Astrocyte (in vitro differentiated cells and primary cell): ENCODE results near the gene CD200R1L. TPM values are rescaled to one million over a fixed set of nuclear protein-coding genes. Genes with fewer than 3 reads are reported as not detected.

Experiments
- DNase-seq: peaks from one replicate; pipeline ENCODE4 v3.0.0-alpha.2; 2010; ENCODE audit warnings: low read depth
- FAIRE-seq: peaks from 2 replicates; lab custom pipeline; 2011; peaks lifted over from hg19 to GRCh38; lab: Jason Lieb, UNC
- H2AFZ ChIP-seq: 2 replicates; pipeline ENCODE4 v1.6.0; 2012; ENCODE audit warnings: low read depth, low read length, inconsistent platforms
- H3K27ac ChIP-seq: 2 replicates; pipeline ENCODE4 v1.5.1; 2011; ENCODE audit warnings: low read depth, low read length, inconsistent platforms
- H3K27me3 ChIP-seq: 2 replicates; pipeline ENCODE4 v1.6.0; 2011; ENCODE audit warnings: low read length, inconsistent platforms; ENCODE audit not compliant: insufficient read depth
- H3K36me3 ChIP-seq: 2 replicates; pipeline ENCODE4 v1.5.1; 2011; ENCODE audit warnings: low read length, inconsistent platforms; ENCODE audit not compliant: insufficient read depth
- H3K4me1 ChIP-seq: 2 replicates; pipeline ENCODE4 v1.5.1; 2011; ENCODE audit warnings: low read length, inconsistent platforms; ENCODE audit not compliant: insufficient read depth
- H3K4me2 ChIP-seq: 2 replicates; pipeline ENCODE4 v1.6.0; 2012; ENCODE audit warnings: low read length, inconsistent platforms
- H3K4me3 ChIP-seq: 2 replicates; pipeline ENCODE4 v1.5.1; 2011; ENCODE audit warnings: low read depth, mild to moderate bottlenecking, low read length, inconsistent platforms; ENCODE audit not compliant: insufficient read depth
- H3K79me2 ChIP-seq: 2 replicates; pipeline ENCODE4 v1.6.0; 2012; ENCODE audit warnings: mild to moderate bottlenecking, low read length, inconsistent platforms; ENCODE audit not compliant: insufficient read depth
- H3K9ac ChIP-seq: 2 replicates; pipeline ENCODE4 v1.6.0; 2012; ENCODE audit warnings: mild to moderate bottlenecking, low read length, inconsistent platforms
- H3K9me3 ChIP-seq: 2 replicates; pipeline ENCODE4 v1.5.1; 2012; ENCODE audit warnings: low read depth, mild to moderate bottlenecking, low read length, inconsistent platforms; ENCODE audit not compliant: insufficient read depth
- H4K20me1 ChIP-seq: 2 replicates; pipeline ENCODE4 v1.6.0; 2012; ENCODE audit warnings: low read length, inconsistent platforms; ENCODE audit not compliant: insufficient read depth
- H3K27ac Mint-ChIP-seq: one replicate; pipeline ENCODE4 v1.8.0; 2021; ENCODE audit warnings: mild to moderate bottlenecking, mixed read lengths; ENCODE audit not compliant: unreplicated experiment
- H3K27me3 Mint-ChIP-seq: one replicate; pipeline ENCODE4 v1.8.0; 2021; ENCODE audit warnings: low read depth, mixed read lengths; ENCODE audit not compliant: unreplicated experiment
- H3K36me3 Mint-ChIP-seq: one replicate; pipeline ENCODE4 v1.8.0; 2021; ENCODE audit warnings: low read depth, mixed read lengths; ENCODE audit not compliant: unreplicated experiment
- H3K4me1 Mint-ChIP-seq: one replicate; pipeline ENCODE4 v1.8.0; 2021; ENCODE audit warnings: low read depth, mixed read lengths; ENCODE audit not compliant: unreplicated experiment
- H3K4me3 Mint-ChIP-seq: one replicate; pipeline ENCODE4 v1.8.0; 2021; ENCODE audit warnings: mild to moderate bottlenecking, moderate library complexity, mixed read lengths; ENCODE audit not compliant: unreplicated experiment
- H3K9me3 Mint-ChIP-seq: one replicate; pipeline ENCODE4 v1.8.0; 2021; ENCODE audit warnings: mild to moderate bottlenecking, mixed read lengths; ENCODE audit not compliant: unreplicated experiment
- EZH2 ChIP-seq: IDR thresholded peaks from 2 replicates; pipeline ENCODE4 v1.6.1; 2012; ENCODE audit warnings: mild to moderate bottlenecking, low read length, inconsistent platforms; ENCODE audit not compliant: insufficient read depth
- total RNA-seq: library from RNA; stranded (reverse); gene quantifications from 2 replicates; pipeline ENCODE4 v1.2.1, GENCODE V29; 2021
- TF ChIP-seq, protein P1 (sequence below): IDR thresholded peaks from 2 replicates; pipeline ENCODE4 v1.5.1; 2011; ENCODE audit warnings: low read depth, mild to moderate bottlenecking, inconsistent platforms, low read length, moderate library complexity; ENCODE audit not compliant: insufficient read depth

CD200R1L gene
- total RNA-seq, 1 donor from 2014 or later: not detected

DNA sequence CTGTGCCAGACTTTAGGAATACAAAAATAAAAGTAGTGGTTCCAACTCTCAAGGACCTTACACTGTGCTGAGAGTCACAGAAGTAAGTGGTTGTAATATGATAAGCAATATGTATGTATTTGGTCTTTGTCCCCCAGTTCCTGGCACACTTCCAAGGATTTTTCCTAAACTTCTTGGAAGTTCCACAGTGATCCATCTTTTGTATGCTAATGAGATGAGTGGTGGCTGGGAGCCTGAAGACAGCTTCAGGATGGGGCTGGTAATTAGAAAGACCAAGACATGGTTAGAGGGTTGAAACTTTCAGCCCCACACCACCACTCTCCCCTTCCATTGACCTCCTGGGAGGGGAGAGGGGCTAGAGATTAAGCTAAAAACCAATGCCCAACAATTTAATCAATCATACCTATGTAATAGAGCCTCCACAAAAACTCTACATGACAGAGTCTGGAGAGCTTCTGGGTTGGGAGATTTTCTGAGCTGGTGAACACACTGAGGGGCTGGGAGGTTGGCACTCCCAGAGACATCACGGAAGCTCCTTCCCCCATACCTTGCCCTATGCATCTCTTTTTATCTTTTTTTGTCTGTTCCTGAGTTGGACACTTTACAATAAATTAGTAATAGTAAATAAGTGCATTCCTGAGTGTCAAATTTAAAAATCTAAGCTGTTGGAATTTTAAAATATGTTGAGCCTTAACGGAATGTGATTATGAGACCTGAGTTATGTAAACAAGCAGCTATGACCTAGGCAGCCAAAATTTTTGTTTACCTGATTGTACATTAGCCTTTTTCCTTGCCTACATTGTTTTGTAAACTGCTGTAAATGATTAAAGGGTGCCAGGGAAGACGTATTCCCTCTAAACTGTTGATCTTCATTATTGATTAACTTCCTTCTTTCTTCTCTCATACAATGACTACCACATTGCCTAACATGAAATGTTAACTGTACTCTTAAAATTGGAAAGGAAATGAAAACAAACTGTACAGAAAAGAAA, 24.3 kb downstream of the CD200R1L start:
- TF ChIP-seq, protein P1, sequence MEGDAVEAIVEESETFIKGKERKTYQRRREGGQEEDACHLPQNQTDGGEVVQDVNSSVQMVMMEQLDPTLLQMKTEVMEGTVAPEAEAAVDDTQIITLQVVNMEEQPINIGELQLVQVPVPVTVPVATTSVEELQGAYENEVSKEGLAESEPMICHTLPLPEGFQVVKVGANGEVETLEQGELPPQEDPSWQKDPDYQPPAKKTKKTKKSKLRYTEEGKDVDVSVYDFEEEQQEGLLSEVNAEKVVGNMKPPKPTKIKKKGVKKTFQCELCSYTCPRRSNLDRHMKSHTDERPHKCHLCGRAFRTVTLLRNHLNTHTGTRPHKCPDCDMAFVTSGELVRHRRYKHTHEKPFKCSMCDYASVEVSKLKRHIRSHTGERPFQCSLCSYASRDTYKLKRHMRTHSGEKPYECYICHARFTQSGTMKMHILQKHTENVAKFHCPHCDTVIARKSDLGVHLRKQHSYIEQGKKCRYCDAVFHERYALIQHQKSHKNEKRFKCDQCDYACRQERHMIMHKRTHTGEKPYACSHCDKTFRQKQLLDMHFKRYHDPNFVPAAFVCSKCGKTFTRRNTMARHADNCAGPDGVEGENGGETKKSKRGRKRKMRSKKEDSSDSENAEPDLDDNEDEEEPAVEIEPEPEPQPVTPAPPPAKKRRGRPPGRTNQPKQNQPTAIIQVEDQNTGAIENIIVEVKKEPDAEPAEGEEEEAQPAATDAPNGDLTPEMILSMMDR: no peak
- TF ChIP-seq EZH2: no peak
- peaks cover 3% of the 10 kb centered on the region for H3K9me3 Mint-ChIP-seq
- Histone ChIP-seq H2AFZ (no peak overlapping the region), H3K79me2 (no peaks in the 10 kb centered on the region), H3K9ac (no peak overlapping the region), H3K27ac (no peak overlapping the region), H4K20me1 (no peaks in the 10 kb centered on the region), H3K9me3 (no peaks in the 10 kb centered on the region), H3K4me2 (no peak overlapping the region), H3K36me3 (no peaks in the 10 kb centered on the region), H3K4me1 (no peaks in the 10 kb centered on the region), H3K27me3 (no peaks in the 10 kb centered on the region), H3K4me3 (no peak overlapping the region)
- DNase-seq: no peak
- no peak overlapping the region for H3K27ac Mint-ChIP-seq
- H3K4me1 Mint-ChIP-seq: peaks cover 1% of the 10 kb centered on the region
- no peak overlapping the region for H3K4me3 Mint-ChIP-seq
- no peaks in the 10 kb centered on the region for H3K36me3 Mint-ChIP-seq
- no peak for FAIRE-seq
- H3K27me3 Mint-ChIP-seq: no peaks in the 10 kb centered on the region

DNA sequence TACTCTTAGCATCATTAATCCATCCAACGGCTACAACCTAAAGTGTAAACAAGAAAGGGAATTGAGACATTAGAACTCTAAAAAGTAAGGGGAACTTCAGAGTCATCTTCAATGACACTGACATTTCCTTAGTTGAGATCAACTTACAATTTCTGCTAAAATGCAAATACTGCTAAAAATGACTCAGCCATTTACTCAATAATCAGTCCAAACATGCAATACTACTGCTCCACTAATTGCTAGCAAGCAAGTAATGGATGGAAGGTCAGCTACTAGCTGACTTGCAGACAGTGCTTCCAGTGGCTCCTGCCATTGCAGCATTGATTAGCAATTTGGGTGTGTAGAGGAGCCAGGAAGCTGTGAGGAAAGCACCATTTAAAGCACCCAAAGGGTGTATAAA, 28.4 kb downstream of the CD200R1L start:
- Histone ChIP-seq H2AFZ (no peak overlapping the region), H3K4me2 (no peak overlapping the region), H3K4me3 (no peak overlapping the region), H3K9me3 (no peaks in the 10 kb centered on the region), H3K79me2 (no peaks in the 10 kb centered on the region), H3K36me3 (no peaks in the 10 kb centered on the region), H3K27ac (no peak overlapping the region), H4K20me1 (no peaks in the 10 kb centered on the region), H3K27me3 (no peaks in the 10 kb centered on the region), H3K4me1 (peaks cover 3% of the 10 kb centered on the region), H3K9ac (no peak overlapping the region)
- peaks cover 9% of the 10 kb centered on the region for H3K4me1 Mint-ChIP-seq
- H3K27me3 Mint-ChIP-seq: no peaks in the 10 kb centered on the region
- no peak overlapping the region for H3K27ac Mint-ChIP-seq
- TF ChIP-seq EZH2: no peak
- TF ChIP-seq, protein P1: no peak
- no peak for DNase-seq
- FAIRE-seq: no peak
- peaks cover 3% of the 10 kb centered on the region for H3K9me3 Mint-ChIP-seq
- H3K4me3 Mint-ChIP-seq: no peak overlapping the region
- no peaks in the 10 kb centered on the region for H3K36me3 Mint-ChIP-seq

- H3K4me3 Mint-ChIP-seq: no peak overlapping the region
- Histone ChIP-seq H3K9ac (no peak overlapping the region), H3K4me1 (peaks cover 3% of the 10 kb centered on the region), H3K36me3 (no peaks in the 10 kb centered on the region), H2AFZ (no peak overlapping the region), H4K20me1 (no peaks in the 10 kb centered on the region), H3K27ac (no peak overlapping the region), H3K79me2 (no peaks in the 10 kb centered on the region), H3K27me3 (no peaks in the 10 kb centered on the region), H3K9me3 (no peaks in the 10 kb centered on the region), H3K4me2 (no peak overlapping the region), H3K4me3 (no peak overlapping the region)
- no peak overlapping the region for H3K27ac Mint-ChIP-seq
- H3K27me3 Mint-ChIP-seq: no peaks in the 10 kb centered on the region
- H3K36me3 Mint-ChIP-seq: no peaks in the 10 kb centered on the region
- FAIRE-seq (no peak), DNase-seq (no peak)
- H3K9me3 Mint-ChIP-seq: peaks cover 3% of the 10 kb centered on the region
- TF ChIP-seq, protein P1: no peak
- TF ChIP-seq EZH2: no peak
- peaks cover 9% of the 10 kb centered on the region for H3K4me1 Mint-ChIP-seq
These were observed 28.9 kb downstream of the CD200R1L start for GRCh38 chr3:112817797-112818196.
